K562 (cell line): ENCODE data around the gene PCNX3. TPM values are rescaled to one million over a fixed set of nuclear protein-coding genes. Genes with fewer than 3 reads are reported as not detected.
A peak's percentile ranks its signal among the peaks of the same experiment; 100 is the strongest.

Experiments
- ATAC-seq: fragments of 200-7000 bp; cut with Tn5 transposase; 3 replicates; pipeline ENCODE4 v1.9.1; 2020; ENCODE audit warnings: moderate library complexity
- BruUV-seq: library from RNA; stranded (reverse); fragments of 400-500 nt; replicated peaks from 2 replicates; lab custom pipeline; 2021; lab: Mats Ljungman, UMichigan
- CTCF ChIA-PET: fragments of 300-600 bp; formaldehyde crosslinking; extraction: SDS; loops from one replicate; lab custom pipeline; 2021; ENCODE audit warnings: low intra/inter-chr PET ratio; lab: Yijun Ruan, JAX
- POLR2A ChIA-PET: fragments of 300-600, 350-650 bp; sonication (Branson Sonifier 250); formaldehyde crosslinking; extraction: SDS; loops from one replicate; lab custom pipeline; 2021; ENCODE audit warnings: antibody characterized with exemption, inconsistent platforms; lab: Yijun Ruan, JAX
- DNase-seq, 4 experiments: peaks; one replicate each; pipeline versions ENCODE4 v3.0.0 to v3.0.0-alpha.2; 2011 to 2018; ENCODE audit warnings: low spot score in 3 of 4, mixed read lengths in 3 of 4; ENCODE audit errors: extremely low read depth in 1 of 4
- FAIRE-seq: peaks from 2 replicates; lab custom pipeline; 2011; peaks lifted over from hg19 to GRCh38; lab: Jason Lieb, UNC
- H2AFZ ChIP-seq: 2 replicates; pipeline ENCODE4 v1.6.0; 2011; ENCODE audit warnings: low read depth, low read length, control low read depth, inconsistent platforms
- H3K27ac ChIP-seq: fragments of 200-600 bp; 3 replicates; pipeline ENCODE4 v1.8.0; 2011; ENCODE audit warnings: low read depth, mild to moderate bottlenecking, control low read depth, inconsistent platforms, low read length, moderate library complexity, mixed read lengths; ENCODE audit errors: extremely low read depth
- H3K27me3 ChIP-seq, 2 experiments: fragments of 300-600 bp in 1 of 2; 2 replicates in 1 of 2; 3 replicates in 1 of 2; pipeline versions ENCODE4 v1.6.0 to v1.8.0; 2011; ENCODE audit warnings: inconsistent platforms in 2 of 2, low read length in 2 of 2, mild to moderate bottlenecking in 1 of 2, mixed read lengths in 1 of 2, moderate library complexity in 1 of 2; ENCODE audit not compliant: control insufficient read depth in 2 of 2, insufficient read depth in 2 of 2
- H3K36me3 ChIP-seq: fragments of 300-600 bp; 3 replicates; pipeline ENCODE4 v1.8.0; 2011; ENCODE audit warnings: mild to moderate bottlenecking, low read length, inconsistent platforms; ENCODE audit not compliant: control insufficient read depth, insufficient read depth
- H3K4me1 ChIP-seq, 2 experiments: fragments of 200-600 bp in 1 of 2; replicated peaks in 1 of 2; 2 replicates in 1 of 2; 3 replicates in 1 of 2; pipeline versions ENCODE4 v1.5.1 to v1.8.0; 2011; ENCODE audit warnings: inconsistent platforms in 2 of 2, low read length in 2 of 2, mild to moderate bottlenecking in 1 of 2, mixed read lengths in 1 of 2, moderate library complexity in 1 of 2; ENCODE audit not compliant: control insufficient read depth in 2 of 2, insufficient read depth in 2 of 2
- H3K4me2 ChIP-seq: 2 replicates; pipeline ENCODE4 v1.6.1; 2011; ENCODE audit warnings: low read length, control low read depth, inconsistent platforms, mixed read lengths; ENCODE audit not compliant: insufficient read depth
- H3K4me3 ChIP-seq: fragments of 200-600 bp; sonication (generic), shearing (Covaris generic); 2 replicates; pipeline ENCODE4 v1.5.1; 2016; ENCODE audit warnings: control low read depth, inconsistent platforms
- H3K79me2 ChIP-seq: fragments of 200-600 bp; 3 replicates; pipeline ENCODE4 v1.8.0; 2011; ENCODE audit warnings: low read length, inconsistent platforms; ENCODE audit not compliant: control insufficient read depth, insufficient read depth
- H3K9ac ChIP-seq, 2 experiments: 2 replicates each; pipeline versions ENCODE4 v1.6.0 to v1.6.1; 2011; ENCODE audit warnings: low read depth in 2 of 2, low read length in 2 of 2, control low read depth in 1 of 2, inconsistent platforms in 1 of 2, mild to moderate bottlenecking in 1 of 2, mixed read lengths in 1 of 2; ENCODE audit not compliant: insufficient read depth in 1 of 2
- H3K9me1 ChIP-seq: one replicate; pipeline ENCODE4 v1.6.0; 2011; ENCODE audit warnings: inconsistent platforms, mild to moderate bottlenecking, low read length, moderate library complexity; ENCODE audit not compliant: control insufficient read depth, insufficient read depth
- H3K9me3 ChIP-seq: replicated peaks from 2 replicates; pipeline ENCODE4 v1.5.1; 2011; ENCODE audit warnings: low read depth, low read length, inconsistent platforms; ENCODE audit not compliant: control insufficient read depth, insufficient read depth
- H4K20me1 ChIP-seq: replicated peaks from 2 replicates; pipeline ENCODE4 v1.6.1; 2011; ENCODE audit warnings: low read length, inconsistent platforms, mixed read lengths; ENCODE audit not compliant: control insufficient read depth, insufficient read depth
- ADNP ChIP-seq: fragments of 200-800 bp; sonication (Bioruptor generic); IDR thresholded peaks from 2 replicates; pipeline ENCODE4 v1.6.1; 2016; ENCODE audit warnings: missing genetic modification characterization, missing compliant biosample characterization
- EGR1 ChIP-seq: fragments of 450-650 bp; conservative IDR thresholded peaks from 2 replicates; pipeline ENCODE4 v1.6.1; 2017; ENCODE audit warnings: mild to moderate bottlenecking
- EP300 ChIP-seq: IDR thresholded peaks from 2 replicates; pipeline ENCODE4 v1.6.1; 2012; ENCODE audit warnings: low read length, improper control_type of control experiment
- FIP1L1 ChIP-seq: fragments of 200-400 bp; formaldehyde crosslinking; IDR thresholded peaks from 2 replicates; pipeline ENCODE4 v1.6.1; 2018; ENCODE audit warnings: mild to moderate bottlenecking, low read depth, low read length; ENCODE audit not compliant: poor library complexity, severe bottlenecking
- HNRNPUL1 ChIP-seq: fragments of 200-400 bp; formaldehyde crosslinking; IDR thresholded peaks from 2 replicates; pipeline ENCODE4 v1.6.1; 2017; ENCODE audit warnings: low read length
- NFYB ChIP-seq: IDR thresholded peaks from 2 replicates; pipeline ENCODE4 v1.6.1; 2011; ENCODE audit warnings: mild to moderate bottlenecking, moderate library complexity; ENCODE audit not compliant: insufficient read length; ENCODE audit errors: extremely low read depth
- NR3C1 ChIP-seq: sonication (generic); formaldehyde crosslinking; IDR thresholded peaks from 2 replicates; pipeline ENCODE4 v1.8.1; 2022; ENCODE audit warnings: missing genetic modification reagents
- POLR2G ChIP-seq: fragments of 200-400 bp; formaldehyde crosslinking; IDR thresholded peaks from 2 replicates; pipeline ENCODE4 v1.6.1; 2017; ENCODE audit warnings: low read depth, mild to moderate bottlenecking, antibody characterized with exemption, low read length, moderate library complexity
- RBFOX2 ChIP-seq: fragments of 200-400 bp; formaldehyde crosslinking; IDR thresholded peaks from 2 replicates; pipeline ENCODE4 v1.6.1; 2017; ENCODE audit warnings: low read depth, mild to moderate bottlenecking, low read length, moderate library complexity
- SIN3B ChIP-seq: fragments of 450-650 bp; IDR thresholded peaks from 2 replicates; pipeline ENCODE4 v1.6.1; 2017; ENCODE audit warnings: low read depth, mild to moderate bottlenecking, moderate library complexity
- ZNF384 ChIP-seq: IDR thresholded peaks from 2 replicates; pipeline ENCODE4 v1.6.1; 2012; ENCODE audit warnings: low read depth, low read length, improper control_type of control experiment
- ZNF551 ChIP-seq: fragments of 250-450 bp; sonication (Bioruptor Pico); IDR thresholded peaks from 2 replicates; pipeline ENCODE4 v1.5.0; 2021; ENCODE audit warnings: mild to moderate bottlenecking, moderate library complexity
- WGBS: fragments of 100-300 bp; shearing (Covaris generic); methylation state at CpG from one replicate; pipeline ENCODE4 v1.1.6; 2016; ENCODE audit warnings: low coverage, mixed read lengths; ENCODE audit not compliant: insufficient coverage; ENCODE audit errors: missing lambda C conversion rate; 5-methylcytosine and 5-hydroxymethylcytosine counted together
- in situ Hi-C: fragments of 300-500 bp; cut with MboI; formaldehyde crosslinking; loops from 4 replicates; pipeline ENCODE4 v1.15.0; 2018; ENCODE audit warnings: inconsistent platforms, mixed read lengths
- intact Hi-C: fragments of 100-400 bp; cut with micrococcal nuclease; formaldehyde crosslinking; loops from 2 replicates; pipeline ENCODE4 v1.14.2; 2022
- polyA plus RNA-seq, 8 experiments: library from polyadenylated mRNA; depleted of rRNA in 4 of 8; stranded (reverse) in 5 of 8; unstranded in 3 of 8; fragments of >200 nt; fragmentation: Nextera tagmentation in 2 of 8; fragmentation: Illumina TruSeq in 1 of 8; extraction: Ambion mirVana in 2 of 8; extraction: Trizol in 1 of 8; gene quantifications; 2 replicates each; pipeline versions ENCODE4 v1.2.1 to v1.2.3, GENCODE V29; 2011 to 2014; ENCODE audit warnings: inconsistent platforms in 1 of 8, missing spikeins in 1 of 8
- total RNA-seq, 7 experiments: library from RNA; depleted of rRNA in 6 of 7; stranded (reverse); fragments of >200 nt in 6 of 7; fragmentation: Illumina TruSeq in 2 of 7; extraction: Trizol in 2 of 7; gene quantifications; 2 replicates each; pipeline versions ENCODE4 v1.2.1 to v1.2.3, GENCODE V29; 2011 to 2021; ENCODE audit warnings: low replicate concordance in 1 of 7
- TF ChIP-seq, protein P1 (sequence below): fragments of 450-650 bp; IDR thresholded peaks from 2 replicates; pipeline ENCODE4 v1.6.1; 2017; ENCODE audit warnings: antibody characterized with exemption, mild to moderate bottlenecking
- TF ChIP-seq, protein P2 (sequence below): sonication (generic); formaldehyde crosslinking; IDR thresholded peaks from 2 replicates; pipeline ENCODE4 v1.8.1; 2023; ENCODE audit warnings: mild to moderate bottlenecking, missing genetic modification reagents

Gene PCNX3
- total and polyA plus RNA-seq, 9 of the 15 experiments (the other 6 are each of a cell fraction or from before 2014, with no cell fraction given) = 0.11 to 47.8 (median 12.8) TPM

DNA sequence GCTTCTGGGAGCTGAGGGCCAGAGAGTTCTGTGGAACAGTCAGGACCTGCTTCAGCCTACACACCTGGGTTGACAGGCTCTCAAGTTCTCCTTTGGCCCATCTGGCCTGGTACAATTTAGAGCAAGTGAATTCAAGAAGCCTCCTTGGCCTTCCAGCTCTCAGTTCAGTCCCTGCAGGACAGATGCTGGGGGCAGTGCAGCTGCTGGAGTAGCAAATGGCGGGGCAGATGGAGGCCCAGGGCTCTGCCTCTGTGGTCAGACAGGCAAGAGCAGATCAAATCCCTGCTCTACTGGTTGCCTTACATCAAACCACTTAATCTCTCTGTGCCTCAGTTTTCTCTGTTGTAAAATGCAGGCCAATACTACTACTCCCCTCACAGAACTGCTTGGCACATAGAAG lies 11.3 kb upstream of the PCNX3 start (continued):
- TF ChIP-seq, protein P1, sequence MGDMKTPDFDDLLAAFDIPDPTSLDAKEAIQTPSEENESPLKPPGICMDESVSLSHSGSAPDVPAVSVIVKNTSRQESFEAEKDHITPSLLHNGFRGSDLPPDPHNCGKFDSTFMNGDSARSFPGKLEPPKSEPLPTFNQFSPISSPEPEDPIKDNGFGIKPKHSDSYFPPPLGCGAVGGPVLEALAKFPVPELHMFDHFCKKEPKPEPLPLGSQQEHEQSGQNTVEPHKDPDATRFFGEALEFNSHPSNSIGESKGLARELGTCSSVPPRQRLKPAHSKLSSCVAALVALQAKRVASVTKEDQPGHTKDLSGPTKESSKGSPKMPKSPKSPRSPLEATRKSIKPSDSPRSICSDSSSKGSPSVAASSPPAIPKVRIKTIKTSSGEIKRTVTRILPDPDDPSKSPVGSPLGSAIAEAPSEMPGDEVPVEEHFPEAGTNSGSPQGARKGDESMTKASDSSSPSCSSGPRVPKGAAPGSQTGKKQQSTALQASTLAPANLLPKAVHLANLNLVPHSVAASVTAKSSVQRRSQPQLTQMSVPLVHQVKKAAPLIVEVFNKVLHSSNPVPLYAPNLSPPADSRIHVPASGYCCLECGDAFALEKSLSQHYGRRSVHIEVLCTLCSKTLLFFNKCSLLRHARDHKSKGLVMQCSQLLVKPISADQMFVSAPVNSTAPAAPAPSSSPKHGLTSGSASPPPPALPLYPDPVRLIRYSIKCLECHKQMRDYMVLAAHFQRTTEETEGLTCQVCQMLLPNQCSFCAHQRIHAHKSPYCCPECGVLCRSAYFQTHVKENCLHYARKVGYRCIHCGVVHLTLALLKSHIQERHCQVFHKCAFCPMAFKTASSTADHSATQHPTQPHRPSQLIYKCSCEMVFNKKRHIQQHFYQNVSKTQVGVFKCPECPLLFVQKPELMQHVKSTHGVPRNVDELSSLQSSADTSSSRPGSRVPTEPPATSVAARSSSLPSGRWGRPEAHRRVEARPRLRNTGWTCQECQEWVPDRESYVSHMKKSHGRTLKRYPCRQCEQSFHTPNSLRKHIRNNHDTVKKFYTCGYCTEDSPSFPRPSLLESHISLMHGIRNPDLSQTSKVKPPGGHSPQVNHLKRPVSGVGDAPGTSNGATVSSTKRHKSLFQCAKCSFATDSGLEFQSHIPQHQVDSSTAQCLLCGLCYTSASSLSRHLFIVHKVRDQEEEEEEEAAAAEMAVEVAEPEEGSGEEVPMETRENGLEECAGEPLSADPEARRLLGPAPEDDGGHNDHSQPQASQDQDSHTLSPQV = no peak
- TF ChIP-seq ZNF551 (CRISPR knock-in tag) = no peak
- TF ChIP-seq, all 486 proteins: peak for 0

DNA sequence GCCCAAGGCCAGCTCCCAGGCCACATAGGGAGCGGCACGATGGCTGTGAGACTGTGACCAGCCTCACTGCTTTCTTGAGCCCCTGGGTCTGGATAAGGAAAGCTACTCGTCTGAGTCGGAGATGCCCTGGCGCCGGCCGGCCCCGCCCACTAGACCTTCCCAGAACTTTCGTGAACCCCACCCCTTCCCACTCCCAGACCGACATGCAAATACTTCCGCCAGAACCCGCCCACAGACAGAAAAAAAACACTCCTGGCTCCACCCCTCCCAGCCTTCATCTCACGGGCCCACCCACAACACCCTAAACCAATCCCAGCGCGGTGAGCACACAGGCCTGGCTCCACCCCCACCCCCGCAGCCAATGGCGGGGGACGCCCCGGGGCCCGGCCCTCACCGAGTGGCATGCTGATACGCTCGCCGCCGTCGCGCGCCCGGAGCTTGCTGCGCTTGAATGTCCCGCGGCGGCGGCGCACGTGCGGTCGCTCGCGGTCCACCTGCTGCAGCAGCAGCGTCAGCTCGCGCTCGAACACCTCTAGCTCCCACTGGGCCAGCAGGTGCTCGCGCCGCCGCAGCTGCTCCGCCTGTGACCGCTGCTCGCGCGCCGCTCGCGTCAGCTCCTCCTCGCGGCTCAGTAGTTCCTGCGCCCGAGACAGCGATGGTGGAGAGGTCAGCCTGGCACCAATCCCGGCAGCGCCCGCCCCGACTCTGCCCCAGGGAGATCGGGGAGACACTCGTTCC lies 8.5 kb upstream of the PCNX3 start:
- H3K4me1 ChIP-seq = peaks cover 9 to 39% of the 10 kb centered on the region in 2 experiments; a peak in 4 of 5 replicates
- H3K9me3 ChIP-seq = no peaks in the 10 kb centered on the region
- ChIA-PET POLR2A (interaction anchor here (0.6 to 2.9 kb wide), 5 partner anchors 8 to 729 kb away, joined by 3 to 15 read pairs (median 3); partner anchors contain the start of genes PCNX3, RIN1 and SIPA1), CTCF (no interaction called here)
- 82% methylated on average over 18 of the region's 67 CpGs for WGBS
- DNase-seq (peak; percentile 67 to 88 (median 81)), FAIRE-seq (no peak), ATAC-seq (peak; percentile 93)
- H3K4me2 ChIP-seq = no peak overlapping the region
- H3K27me3 ChIP-seq = no peaks in the 10 kb centered on the region
- BruUV-seq = no TSS peak
- intact Hi-C loops (no loop called here), in situ Hi-C loops (no loop called here)
- no peak overlapping the region for H2AFZ ChIP-seq
- H4K20me1 ChIP-seq = no peaks in the 10 kb centered on the region
- peaks cover 11% of the 10 kb centered on the region; the same call in 2 of the 3 replicates for H3K79me2 ChIP-seq
- H3K27ac ChIP-seq = no peak overlapping the region
- H3K36me3 ChIP-seq = peaks cover 62% of the 10 kb centered on the region; the same call in 2 of the 3 replicates
- H3K9me1 ChIP-seq = peaks cover 3% of the 10 kb centered on the region
- H3K9ac ChIP-seq = peak overlapping the region in 1 of 2 experiments; percentile 84; a peak in 2 of 4 replicates
- no peak overlapping the region for H3K4me3 ChIP-seq
- TF ChIP-seq HNRNPUL1 = no peak
- peak; percentile 31 for TF ChIP-seq FIP1L1
- peak; percentile 12; the same call in 1 of the 2 replicates for TF ChIP-seq POLR2G
- TF ChIP-seq ADNP (tag) = no peak
- TF ChIP-seq, protein P2, sequence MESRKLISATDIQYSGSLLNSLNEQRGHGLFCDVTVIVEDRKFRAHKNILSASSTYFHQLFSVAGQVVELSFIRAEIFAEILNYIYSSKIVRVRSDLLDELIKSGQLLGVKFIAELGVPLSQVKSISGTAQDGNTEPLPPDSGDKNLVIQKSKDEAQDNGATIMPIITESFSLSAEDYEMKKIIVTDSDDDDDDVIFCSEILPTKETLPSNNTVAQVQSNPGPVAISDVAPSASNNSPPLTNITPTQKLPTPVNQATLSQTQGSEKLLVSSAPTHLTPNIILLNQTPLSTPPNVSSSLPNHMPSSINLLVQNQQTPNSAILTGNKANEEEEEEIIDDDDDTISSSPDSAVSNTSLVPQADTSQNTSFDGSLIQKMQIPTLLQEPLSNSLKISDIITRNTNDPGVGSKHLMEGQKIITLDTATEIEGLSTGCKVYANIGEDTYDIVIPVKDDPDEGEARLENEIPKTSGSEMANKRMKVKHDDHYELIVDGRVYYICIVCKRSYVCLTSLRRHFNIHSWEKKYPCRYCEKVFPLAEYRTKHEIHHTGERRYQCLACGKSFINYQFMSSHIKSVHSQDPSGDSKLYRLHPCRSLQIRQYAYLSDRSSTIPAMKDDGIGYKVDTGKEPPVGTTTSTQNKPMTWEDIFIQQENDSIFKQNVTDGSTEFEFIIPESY = peak; percentile 99
- TF ChIP-seq RBFOX2 = 0 out of 2 replicates have a peak, but pooled peaks have one; percentile 20
- TF ChIP-seq ZNF384 = peak; percentile 84
- TF ChIP-seq NFYB = peak; percentile 2
- TF ChIP-seq EP300 = no peak
- TF ChIP-seq EGR1 = peak; percentile 36; the same call in 1 of the 2 replicates
- TF ChIP-seq NR3C1 (CRISPR knock-in tag) = no peak
- no peak for TF ChIP-seq SIN3B
